GM19452 (cell line): ENCODE data around the gene ARHGAP40.

Experiments used
- ATAC-seq: cut with Tn5 transposase; IDR thresholded peaks from one replicate; pipeline ENCODE4 v1.9.1; 2021; ENCODE audit not compliant: unreplicated experiment

The ARHGAP40 gene

DNA sequence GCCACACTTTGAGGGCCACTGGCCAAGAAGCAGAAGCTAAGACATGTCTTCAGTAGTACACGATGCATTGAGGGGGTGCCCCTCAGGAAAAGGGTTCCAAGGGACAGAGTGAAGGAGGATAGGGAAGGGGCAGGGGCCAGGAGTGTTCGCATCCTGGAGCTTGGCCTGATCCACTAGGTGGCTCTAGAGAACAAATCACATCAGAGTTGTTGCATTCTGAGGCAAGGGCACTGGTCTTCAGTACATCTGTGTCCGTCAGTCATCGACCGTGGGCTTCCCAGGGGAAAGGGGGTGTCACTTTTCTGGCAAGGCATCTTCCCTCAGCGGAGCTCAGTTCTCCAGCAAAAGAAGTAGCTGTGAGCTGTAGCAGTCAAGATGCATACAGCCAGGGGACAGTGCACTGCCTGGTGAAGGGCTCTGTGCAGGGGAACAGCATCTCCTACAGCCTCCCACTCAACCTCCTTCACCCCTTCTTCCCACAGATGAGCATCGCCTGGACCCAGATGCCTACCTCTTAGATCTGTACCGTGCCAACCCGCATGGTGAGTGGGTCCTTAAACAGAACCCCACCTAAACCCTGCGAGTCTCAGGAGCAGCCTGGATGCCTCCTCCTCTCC lies 47.8 kb downstream of the ARHGAP40 start:
- no peak for ATAC-seq

DNA sequence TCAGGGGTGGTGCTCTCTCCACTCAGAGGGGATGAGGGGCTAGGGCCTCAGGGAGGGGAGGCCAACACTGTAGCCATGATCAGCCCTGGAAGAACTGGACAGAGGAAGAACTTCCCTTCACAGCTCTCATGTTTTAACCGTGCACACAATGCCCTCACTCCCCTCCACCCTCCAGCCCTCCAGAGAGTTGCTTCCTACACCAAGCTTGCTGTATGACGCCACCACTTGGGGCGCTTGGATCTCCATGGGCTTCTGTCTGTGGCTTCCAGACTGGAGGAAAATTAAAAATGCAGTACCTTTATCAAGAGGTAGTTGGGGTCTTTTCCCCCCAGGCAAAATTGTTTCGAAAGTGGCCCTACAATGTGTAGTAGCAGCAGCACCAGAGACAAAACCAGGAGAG lies 48.4 kb downstream of the ARHGAP40 start:
- no peak for ATAC-seq

- no peak for ATAC-seq
These were observed 49.5 kb downstream of the ARHGAP40 start for GRCh38 chr20:38651154-38651553.

DNA sequence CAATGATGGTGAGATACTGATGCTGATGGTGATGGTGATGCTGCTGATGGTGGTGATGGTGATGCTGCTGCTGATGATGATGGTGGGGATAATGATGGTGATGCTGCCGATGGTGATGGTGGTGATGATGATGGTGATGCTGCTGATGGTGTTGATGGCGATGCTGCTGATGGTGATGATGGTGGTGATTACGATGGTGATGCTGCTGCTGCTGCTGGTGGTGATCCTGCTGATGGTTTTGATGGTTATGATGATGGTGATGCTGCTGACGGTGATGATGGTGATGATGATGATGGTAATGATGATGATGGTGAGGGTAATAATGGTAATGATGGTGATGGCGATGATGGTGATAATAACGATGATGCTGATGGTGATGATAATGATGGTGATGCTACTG lies 50.0 kb downstream of the ARHGAP40 start:
- no peak for ATAC-seq

- ATAC-seq: no peak
These were observed 51.4 kb downstream of the ARHGAP40 start for GRCh38 chr20:38652995-38653394.

- ATAC-seq: no peak
These were observed 55.8 kb downstream of the ARHGAP40 start for GRCh38 chr20:38657390-38657789.

DNA sequence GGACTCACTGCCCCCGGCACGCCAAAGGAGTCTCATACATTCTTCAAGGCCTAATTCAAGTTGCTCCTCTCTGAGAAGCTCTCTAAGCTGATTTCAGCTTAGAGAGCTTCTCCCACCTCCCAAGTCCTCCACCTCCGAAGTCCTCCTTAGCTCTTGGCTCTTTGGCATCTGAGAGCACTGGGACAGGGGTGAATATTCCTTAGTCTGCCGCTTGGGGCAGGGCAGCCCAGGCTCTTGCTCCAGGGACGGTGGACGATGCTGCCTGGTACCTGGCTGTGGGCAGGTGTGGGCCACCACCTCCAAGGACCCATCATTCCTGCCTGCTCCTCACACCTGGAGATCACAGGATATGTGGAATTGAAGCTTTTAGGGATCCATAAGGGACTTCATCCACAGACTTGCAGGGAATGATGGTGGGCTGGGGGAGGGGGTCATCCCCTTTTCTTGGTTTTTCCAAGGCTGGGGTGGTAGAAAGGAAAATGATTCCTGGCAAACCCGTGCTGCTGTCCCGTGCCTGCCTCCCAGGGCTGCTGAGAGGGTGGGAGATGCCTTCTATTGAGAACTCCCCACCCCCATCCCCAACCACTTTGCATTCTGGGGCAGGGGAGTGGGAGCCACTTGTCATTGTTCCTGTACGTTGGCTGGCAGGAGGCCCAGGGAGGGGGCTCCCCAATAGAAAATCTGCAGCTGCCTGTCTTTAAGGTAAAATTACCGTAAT lies 57.4 kb downstream of the ARHGAP40 start:
- no peak for ATAC-seq

DNA sequence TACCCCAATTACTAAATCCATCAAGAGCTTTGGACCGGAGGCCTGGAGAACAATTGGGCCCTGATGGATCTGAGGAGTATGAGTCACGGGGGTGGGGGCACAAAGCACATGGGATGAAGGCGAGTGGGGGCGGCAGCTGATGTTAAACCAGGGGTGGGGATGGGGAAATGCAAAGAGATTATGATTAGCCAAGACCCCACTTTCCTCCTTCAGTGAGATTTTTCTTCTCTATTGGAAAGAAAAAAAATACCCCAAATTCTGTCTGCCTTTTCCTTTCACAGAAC lies 57.9 kb downstream of the ARHGAP40 start:
- no peak for ATAC-seq

DNA sequence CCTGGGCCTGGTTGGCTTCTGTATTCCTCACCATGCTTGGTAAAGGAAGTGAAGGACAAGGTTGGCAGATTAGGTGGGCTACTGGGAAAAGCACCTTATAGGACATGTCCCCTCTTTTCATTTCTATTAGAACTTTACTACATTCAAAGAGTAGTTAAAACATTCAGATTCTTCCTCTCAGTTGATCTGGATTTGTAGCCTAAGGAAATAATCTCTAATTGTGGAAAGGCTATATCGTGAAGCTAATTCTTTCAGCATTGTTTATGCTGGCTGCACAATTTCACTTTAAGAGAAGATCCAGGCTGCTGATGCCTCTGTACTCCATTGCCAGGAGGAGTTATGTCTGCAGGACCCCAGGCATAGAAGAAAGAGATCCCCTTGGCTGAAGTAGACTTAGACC lies 58.8 kb downstream of the ARHGAP40 start:
- ATAC-seq: no peak

GRCh38 chr20:38663660-38664059 lies 62.1 kb downstream of the ARHGAP40 start:
- ATAC-seq: no peak

DNA sequence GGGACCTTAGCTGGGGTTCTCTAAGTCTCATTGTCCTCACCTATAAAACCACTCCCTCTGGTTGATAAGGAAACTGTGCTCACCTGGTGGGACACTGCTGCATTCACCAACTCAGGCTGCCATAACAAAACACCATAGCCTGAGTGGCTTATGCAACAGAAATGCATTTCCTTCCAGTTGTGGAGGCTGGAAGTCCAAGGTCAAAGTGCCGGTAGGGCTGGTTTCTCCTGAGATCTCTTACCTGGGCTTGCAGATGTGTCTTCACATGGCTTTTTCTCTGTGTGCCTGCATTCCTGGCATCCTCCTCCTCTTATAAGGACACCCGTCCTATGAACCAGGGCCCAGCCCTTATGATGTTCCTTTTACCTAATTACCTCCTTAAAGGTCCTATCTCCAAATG lies 62.7 kb downstream of the ARHGAP40 start:
- no peak for ATAC-seq

- ATAC-seq: no peak
These were observed 63.5 kb downstream of the ARHGAP40 start for GRCh38 chr20:38665094-38665493.

DNA sequence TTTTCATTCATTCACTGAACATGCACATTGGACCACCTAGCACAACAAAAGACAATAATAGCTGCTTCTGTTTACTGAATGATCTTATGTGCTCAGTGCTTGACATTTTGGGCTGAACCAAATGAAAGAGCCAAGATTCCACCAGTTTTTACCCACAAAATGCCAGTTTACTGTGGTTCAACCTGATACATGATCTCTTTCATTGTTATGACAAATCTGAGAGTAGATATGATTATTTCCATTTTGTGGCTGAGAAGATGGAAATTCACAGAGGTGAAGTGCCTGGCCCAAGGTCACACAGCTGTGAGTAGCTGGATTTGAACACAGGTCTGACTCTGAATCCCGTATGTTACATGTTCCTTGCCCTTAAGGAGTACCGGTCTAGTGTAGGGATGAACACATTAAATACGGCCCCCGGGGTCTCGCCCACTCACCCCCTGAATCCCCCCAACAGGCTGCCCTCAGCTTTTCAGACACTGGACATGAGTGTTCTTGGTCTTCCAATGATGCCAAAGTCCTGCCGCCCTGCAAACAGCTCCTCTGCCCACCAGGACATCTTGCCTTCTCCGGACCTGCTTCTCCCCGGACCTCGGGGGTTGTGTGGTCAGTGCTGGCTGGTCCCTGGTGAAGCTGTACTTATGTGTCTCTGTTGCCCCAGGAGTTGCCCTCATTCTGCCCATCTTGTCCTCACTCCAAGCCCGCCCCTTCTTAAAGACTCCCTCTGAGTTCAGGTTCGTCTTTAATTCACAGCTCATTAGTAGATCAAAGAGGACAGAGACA lies 64.1 kb downstream of the ARHGAP40 start:
- ATAC-seq: no peak

- no peak for ATAC-seq
These were observed 65.9 kb downstream of the ARHGAP40 start for GRCh38 chr20:38667417-38667956.

DNA sequence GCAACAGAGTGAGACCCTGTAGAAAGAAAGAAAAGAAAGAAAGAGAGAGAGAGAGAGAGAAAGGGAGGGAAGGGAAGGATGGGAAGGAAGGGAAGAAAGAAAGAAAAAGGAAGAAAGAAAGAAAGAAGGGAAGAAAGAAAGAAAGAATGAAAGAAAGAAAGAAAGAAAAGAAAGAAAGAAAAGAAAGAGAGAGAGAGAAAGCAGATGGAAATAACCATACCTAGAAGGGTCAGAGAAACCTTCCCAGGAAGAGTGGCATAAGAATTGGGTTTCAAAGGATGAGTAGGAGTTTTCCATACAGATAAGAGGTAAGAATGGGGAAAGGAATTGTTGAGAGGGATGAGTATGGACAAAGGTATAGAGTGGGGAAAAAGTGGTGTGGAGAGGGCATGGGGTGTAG lies 68.1 kb downstream of the ARHGAP40 start:
- ATAC-seq: no peak

DNA sequence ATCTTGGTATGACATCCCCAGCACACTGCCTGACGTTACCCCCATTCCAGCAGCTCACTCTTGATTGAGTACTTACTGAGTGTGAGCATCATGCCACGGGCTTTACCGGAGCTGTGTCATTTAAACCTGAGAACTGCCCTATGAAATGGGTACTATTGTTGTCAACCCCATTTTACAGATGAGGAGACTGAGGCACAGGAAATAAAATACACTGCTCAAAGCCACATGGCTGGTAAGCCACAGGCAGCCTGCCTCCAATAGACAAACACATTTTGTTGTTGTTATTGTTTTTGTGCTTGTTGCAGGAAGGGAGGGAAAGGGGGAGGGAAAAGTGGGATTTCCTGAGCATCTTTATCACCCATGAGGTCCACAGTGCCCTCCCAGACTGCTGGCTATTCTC lies 69.2 kb downstream of the ARHGAP40 start:
- no peak for ATAC-seq

DNA sequence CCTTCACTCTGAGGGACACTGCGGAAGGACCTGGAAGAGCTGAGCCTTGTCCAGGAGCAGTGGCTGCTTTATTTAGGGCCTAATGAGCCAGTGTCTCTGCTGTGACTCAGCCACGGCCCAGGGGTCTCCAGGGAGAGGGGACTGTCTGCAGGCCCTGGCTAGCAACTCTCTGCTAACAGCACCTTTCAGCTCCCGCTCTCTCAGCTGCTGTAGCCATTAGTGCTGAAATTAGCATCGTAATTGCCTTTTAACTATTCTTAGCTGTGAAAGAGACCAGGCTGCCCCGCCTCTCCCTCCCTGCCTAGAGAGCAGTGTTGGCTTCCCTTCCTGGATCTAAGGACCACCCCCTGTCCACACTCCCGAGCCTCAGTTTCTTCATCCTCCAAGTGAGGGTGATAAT lies 69.6 kb downstream of the ARHGAP40 start:
- no peak for ATAC-seq

DNA sequence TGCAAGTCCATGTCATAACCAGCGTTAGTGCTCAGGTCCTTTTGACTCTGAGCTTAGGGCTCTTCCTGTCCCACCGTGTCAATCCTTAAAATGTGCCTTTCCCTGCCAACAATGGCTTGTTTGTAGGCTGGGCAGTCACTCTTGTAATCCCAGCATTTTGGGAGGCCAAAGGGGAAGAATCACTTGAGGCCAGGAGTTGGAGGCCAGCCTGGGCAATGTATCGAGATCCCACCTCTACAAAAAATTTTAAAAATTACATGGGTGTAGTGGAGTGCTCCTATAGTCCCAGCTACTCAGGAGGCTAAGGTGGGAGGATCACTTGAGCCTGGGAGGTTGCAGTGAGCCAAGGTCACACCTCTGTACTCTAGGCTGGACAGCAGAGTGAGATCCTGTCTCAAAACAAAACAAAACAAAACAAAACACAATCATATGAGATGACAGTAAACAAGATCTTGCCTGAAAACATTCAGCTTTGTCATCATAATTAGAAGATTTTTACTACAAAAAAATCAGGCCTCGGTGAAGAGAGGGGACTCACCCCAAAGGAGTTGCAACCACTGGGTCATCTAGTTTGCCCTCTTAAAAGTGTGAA lies 70.2 kb downstream of the ARHGAP40 start:
- ATAC-seq: no peak

GRCh38 chr20:38672504-38672903 lies 70.9 kb downstream of the ARHGAP40 start:
- ATAC-seq: no peak

DNA sequence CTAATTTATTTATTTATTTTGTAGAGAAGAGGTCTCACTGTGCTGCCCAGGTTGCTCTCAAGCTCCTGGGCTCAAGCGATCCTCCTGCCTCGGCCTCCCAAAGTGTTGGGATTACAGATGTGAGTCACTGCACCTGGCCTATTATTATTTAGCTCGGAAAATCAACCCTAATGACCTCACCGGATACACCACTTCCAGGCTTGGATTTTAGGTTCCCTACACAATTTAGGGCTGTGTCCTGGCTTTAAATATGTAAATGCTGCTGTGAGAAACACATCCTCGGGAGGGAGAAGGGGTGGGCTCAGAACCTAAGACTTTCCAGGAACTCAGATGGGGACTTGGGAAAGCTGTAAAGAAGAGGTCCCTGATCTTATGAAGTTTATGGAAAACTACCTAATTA lies 71.7 kb downstream of the ARHGAP40 start:
- no peak for ATAC-seq

- no peak for ATAC-seq
These were observed 72.1 kb downstream of the ARHGAP40 start for GRCh38 chr20:38673725-38674091.
